Measurements from ENCODE around the gene DGKZ.

The DGKZ gene

DNA sequence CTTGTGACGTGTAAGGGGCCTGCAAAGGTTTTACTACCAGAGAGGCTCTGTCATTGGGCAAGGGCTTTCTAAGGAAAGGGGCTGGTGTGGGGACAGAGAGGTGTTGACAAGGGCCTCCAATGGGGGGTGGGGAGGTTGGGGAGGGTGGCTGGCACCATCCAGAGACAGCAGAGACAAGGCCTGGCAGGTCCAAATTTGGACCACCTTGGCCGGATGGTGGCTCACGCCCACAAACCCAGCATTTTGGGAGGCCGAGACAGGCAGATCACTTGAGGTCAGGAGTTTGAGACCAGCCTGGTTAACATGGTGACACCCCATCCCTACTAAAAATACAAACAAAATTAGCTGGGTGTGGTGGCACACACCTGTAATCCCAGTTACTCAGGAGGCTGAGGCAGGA lies 46.5 kb downstream of the DGKZ start:
- no peak for DNase-seq

DNA sequence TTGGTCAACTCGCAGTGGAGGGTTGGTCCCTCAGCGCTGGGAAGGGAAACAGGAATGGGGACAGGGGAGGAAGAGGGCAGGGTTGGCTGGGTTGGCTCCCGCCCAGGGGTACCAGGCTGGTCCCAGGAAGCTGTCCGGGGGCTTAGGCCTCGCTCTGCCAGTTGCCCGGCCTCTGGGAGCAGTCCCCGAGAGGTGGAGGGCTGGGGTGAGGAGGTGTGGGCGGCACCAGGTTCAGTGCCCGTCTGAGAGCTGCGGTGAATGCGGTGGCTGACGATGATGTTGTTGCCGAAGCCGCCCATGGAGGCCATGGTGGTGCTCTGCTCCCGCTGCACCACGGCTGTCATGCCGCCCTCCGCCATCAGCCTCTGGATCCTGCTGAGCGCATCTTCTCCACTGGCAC lies 50.3 kb downstream of the DGKZ start:
- no peak for DNase-seq

- no peak for DNase-seq
These were observed 56.0 kb downstream of the DGKZ start for GRCh38 chr11:46402957-46403902.

- DNase-seq, result no peak
These were observed 57.3 kb downstream of the DGKZ start for GRCh38 chr11:46404476-46405017.

DNA sequence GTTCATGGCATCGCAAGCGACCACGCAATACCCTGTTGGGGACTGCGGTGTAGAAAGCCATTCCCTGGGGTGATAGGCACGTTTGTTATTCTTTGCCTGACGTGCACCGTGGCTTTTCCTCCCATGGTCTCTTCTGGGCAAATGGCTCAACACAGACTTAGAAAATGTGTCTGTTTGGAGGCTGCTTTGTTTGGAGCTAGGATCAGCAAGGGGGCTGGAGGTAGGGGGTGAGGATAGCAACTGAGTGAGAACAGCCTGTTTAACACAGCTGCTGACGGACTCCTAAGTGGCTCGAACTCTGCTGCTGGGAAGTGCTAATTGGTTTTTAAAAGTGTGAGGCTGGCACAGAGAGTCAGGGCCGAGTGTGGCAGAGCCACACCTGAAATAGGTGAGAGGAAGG lies 60.4 kb downstream of the DGKZ start:
- DNase-seq, result no peak

- DNase-seq, result no peak
These were observed 61.2 kb downstream of the DGKZ start for GRCh38 chr11:46408407-46408986.

DNA sequence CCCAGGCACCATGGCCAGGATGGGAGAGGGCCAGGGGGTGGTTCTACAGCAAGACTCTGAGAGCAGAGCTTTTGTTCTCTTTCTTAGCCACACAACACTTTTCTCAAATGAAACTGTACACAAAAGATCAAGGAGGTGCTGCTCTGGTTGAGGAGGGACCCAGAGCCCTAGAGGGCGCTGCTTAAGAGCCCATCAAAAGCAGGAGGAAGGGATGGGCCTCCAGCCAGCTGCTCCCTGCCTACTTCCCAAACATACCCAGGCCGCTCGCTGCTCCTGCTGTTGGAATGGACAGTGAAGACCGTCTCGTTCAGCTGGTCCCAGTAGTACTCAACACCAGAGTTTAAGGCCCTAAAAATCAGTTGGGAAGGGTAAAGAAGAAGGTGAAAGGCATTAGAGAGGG lies 62.8 kb downstream of the DGKZ start:
- DNase-seq, result no peak

DNA sequence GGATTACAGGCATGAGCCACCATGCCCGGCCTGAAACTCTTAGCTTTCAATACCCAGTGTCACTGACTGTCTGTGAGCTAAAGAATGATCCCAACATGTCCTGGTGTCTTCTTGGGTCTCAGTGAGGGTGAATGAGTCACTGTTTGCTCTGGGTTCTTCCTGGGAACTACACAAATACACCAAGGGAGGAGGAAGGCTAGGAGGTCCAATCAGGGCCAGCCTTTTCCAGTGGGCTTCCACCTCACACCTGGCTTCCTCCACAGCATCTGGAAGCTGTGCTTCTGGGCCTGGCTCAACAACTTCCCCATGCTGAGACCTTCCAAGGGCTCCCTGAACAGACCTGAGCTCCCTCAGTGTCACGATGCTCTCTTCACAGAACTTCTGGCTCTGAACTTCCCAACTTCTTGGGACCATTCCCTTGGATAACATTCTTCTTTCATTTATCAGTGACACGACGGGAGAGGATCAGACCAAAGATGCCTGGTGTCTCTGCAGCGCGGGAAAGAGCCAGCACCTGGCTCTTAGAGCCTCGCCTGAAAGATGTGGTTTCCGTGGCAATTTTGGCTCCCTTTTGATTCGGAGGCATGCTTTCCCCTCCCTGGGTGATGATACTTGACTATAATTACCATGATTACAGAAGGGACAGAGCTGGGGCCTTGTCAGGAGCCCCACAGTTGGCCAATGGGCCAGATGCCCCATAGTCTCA lies 66.7 kb downstream of the DGKZ start:
- peak; percentile 29 for DNase-seq

DNA sequence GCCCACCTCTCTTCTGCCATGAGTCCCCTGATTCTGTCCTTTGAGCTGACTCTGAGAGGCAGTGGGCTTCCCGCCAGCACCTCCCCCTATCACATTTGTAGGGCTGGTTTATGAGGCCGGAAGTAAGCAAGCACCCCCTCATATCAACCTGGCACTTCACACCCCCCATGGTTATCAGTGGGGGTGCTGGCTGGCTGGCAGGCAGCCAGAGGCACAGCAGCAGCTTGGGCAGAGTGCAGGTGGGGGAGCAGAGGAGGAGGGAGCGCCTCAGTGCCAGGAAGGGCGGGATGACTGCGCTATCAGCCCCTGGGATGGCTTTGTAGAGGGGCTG lies 67.2 kb downstream of the DGKZ start:
- no peak for DNase-seq

GRCh38 chr11:46414879-46415278 lies 67.6 kb downstream of the DGKZ start:
- DNase-seq, result no peak

- no peak for DNase-seq
These were observed 70.4 kb downstream of the DGKZ start for GRCh38 chr11:46417711-46418110.

DNA sequence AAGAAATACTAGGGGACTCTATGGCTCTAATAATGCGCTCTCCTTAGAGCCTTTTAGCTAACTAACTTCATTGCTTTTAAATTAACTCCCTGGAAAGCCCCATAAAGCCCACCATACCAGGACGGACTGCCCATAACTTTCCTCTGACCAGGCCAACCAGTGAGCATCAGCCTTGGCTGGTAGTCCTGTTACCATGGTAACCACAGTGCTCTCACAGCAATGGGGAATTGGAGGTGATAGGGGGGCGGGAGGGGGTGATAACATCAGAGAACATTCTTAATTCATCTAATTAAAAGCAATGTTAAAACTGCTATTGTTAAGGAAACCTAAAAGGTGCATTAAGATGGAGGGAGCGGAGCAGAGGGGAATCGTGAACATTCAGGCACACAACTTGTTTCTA lies 71.5 kb downstream of the DGKZ start:
- DNase-seq, result no peak

DNA sequence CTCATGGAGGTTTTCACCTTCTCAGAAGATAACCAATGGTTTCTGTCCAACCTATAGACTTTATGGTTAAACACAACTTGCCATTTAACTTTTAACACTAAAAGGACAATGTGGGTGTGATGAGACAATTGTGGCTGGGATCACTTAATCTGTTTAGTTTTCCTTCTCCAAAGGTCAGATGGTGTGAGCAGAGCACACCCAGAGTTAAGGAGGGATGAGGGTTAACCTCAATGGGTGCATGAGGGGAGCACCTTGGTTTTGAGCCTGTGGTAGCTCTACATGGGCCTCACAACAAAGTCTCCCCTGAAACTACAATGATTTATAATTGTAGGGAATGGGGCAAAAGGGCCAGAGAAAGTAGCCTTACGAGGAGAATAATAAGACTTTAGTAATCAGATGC lies 73.2 kb downstream of the DGKZ start:
- DNase-seq, result no peak

- DNase-seq, result no peak
These were observed 74.1 kb downstream of the DGKZ start for GRCh38 chr11:46421257-46421880.

GRCh38 chr11:46422588-46422987 lies 75.3 kb downstream of the DGKZ start:
- DNase-seq, result no peak

- no peak for DNase-seq
These were observed 79.1 kb downstream of the DGKZ start for GRCh38 chr11:46426233-46426991.

DNA sequence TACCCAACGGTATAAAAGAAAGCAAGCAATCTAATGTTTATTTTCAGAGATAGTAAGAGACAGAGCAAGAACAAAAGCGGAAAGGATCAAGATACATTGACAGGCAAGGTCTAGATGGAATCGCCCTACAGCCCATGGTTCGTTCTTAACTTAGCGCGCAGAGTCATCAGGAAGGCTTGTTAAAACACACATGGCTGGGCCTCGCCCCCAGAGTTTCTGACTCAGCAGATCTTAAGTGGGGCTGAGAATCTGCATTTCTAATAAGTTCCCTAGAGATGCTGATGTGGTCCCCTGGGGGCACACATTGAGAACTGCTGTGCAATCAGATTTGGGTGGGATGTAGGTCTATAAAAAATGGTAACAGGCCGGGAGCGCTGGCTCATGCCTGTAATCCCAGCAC lies 80.1 kb downstream of the DGKZ start:
- no peak for DNase-seq

DNA sequence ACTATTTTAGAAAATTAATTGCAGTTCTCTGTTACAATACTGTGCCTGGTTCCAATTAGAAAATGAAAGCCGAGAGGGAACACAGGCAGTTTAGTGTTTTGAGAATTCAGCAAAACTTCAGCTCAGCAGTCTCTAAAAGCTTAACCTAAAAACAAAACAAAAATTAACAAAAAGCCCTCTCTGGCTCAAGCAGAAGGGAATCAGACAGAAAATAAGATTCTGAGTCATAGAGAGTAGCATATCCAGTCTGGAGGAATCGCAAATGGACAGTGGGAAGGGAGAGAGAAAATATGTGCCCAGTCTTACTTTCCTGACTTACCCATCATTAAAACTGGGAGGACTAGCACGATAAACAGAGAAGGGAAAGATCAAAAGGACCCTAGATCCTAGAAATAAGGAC lies 82.5 kb downstream of the DGKZ start:
- peak; percentile 13 for DNase-seq
